Esophagus muscularis mucosa (tissue), 4 donors: Measurements from ENCODE around the gene MSI2. TPM values are rescaled to one million over a fixed set of nuclear protein-coding genes. Genes with fewer than 3 reads are reported as not detected.

Experiments used
- DNase-seq: peaks from one replicate; pipeline ENCODE4 v3.0.0-alpha.2; 2017; ENCODE audit errors: extremely low spot score
- H3K27ac ChIP-seq, 4 donors: fragments of 200-600 bp; sonication (generic); replicated peaks in 1 of 4; 1 replicate in 3 of 4; 2 replicates in 1 of 4; pipeline ENCODE4 v1.5.1; 2016 to 2019; ENCODE audit warnings: mild to moderate bottlenecking in 1 of 4
- H3K27me3 ChIP-seq, 4 donors: fragments of 200-600 bp; sonication (generic); one replicate each; pipeline versions ENCODE4 v1.5.1 to v1.6.0; 2016 to 2019
- H3K36me3 ChIP-seq, 4 donors: fragments of 200-600 bp; sonication (generic); one replicate each; pipeline ENCODE4 v1.5.1; 2016 to 2019
- H3K4me1 ChIP-seq, 4 donors: fragments of 200-600 bp; sonication (generic); one replicate each; pipeline ENCODE4 v1.5.1; 2016 to 2019
- H3K4me3 ChIP-seq, 4 donors: fragments of 200-600 bp; sonication (generic); 1 replicate in 2 of 4; 2 replicates in 2 of 4; pipeline ENCODE4 v1.5.1; 2016 to 2019; ENCODE audit warnings: mild to moderate bottlenecking in 4 of 4, moderate library complexity in 1 of 4
- H3K9me3 ChIP-seq, 4 donors: fragments of 200-600 bp; sonication (generic); 1 replicate in 3 of 4; 2 replicates in 1 of 4; pipeline ENCODE4 v1.5.1; 2016 to 2019
- EP300 ChIP-seq: sonication (generic); formaldehyde crosslinking; IDR thresholded peaks from one replicate; pipeline ENCODE4 v1.6.1; 2017; ENCODE audit warnings: antibody characterized with exemption
- POLR2A ChIP-seq: fragments of 450-650 bp; IDR thresholded peaks from one replicate; pipeline ENCODE4 v1.6.1; 2017; ENCODE audit warnings: antibody characterized with exemption, moderate library complexity, mild to moderate bottlenecking, low read depth
- POLR2AphosphoS5 ChIP-seq, 2 donors: sonication (generic); formaldehyde crosslinking; IDR thresholded peaks; one replicate each; pipeline ENCODE4 v1.6.1; 2017; ENCODE audit warnings: antibody characterized with exemption in 2 of 2
- WGBS: methylation state at CpG from one replicate; pipeline ENCODE4 v1.1.5; 2018; 5-methylcytosine and 5-hydroxymethylcytosine counted together
- intact Hi-C: fragments of 100-400 bp; cut with DNase I; formaldehyde crosslinking; loops from one replicate; pipeline ENCODE4 v1.15.1; 2023
- total RNA-seq, 4 donors: library from RNA; depleted of rRNA; stranded (reverse); fragments of >200 nt; gene quantifications; one replicate each; pipeline versions ENCODE4 v1.1.0 to v1.2.1, GENCODE V29; 2016
- TF ChIP-seq, protein P1 (sequence below), 3 experiments: fragments of 200-600 bp in 2 of 3; fragments of 450-650 bp in 1 of 3; sonication (generic) in 2 of 3; IDR thresholded peaks; one replicate each; pipeline ENCODE4 v1.5.1; 2017 to 2019; ENCODE audit warnings: antibody characterized with exemption in 3 of 3, mild to moderate bottlenecking in 2 of 3, moderate library complexity in 1 of 3

Gene MSI2
- total RNA-seq, 4 donors from 2014 or later = 28.8 to 39.0 (median 29.6) TPM

DNA sequence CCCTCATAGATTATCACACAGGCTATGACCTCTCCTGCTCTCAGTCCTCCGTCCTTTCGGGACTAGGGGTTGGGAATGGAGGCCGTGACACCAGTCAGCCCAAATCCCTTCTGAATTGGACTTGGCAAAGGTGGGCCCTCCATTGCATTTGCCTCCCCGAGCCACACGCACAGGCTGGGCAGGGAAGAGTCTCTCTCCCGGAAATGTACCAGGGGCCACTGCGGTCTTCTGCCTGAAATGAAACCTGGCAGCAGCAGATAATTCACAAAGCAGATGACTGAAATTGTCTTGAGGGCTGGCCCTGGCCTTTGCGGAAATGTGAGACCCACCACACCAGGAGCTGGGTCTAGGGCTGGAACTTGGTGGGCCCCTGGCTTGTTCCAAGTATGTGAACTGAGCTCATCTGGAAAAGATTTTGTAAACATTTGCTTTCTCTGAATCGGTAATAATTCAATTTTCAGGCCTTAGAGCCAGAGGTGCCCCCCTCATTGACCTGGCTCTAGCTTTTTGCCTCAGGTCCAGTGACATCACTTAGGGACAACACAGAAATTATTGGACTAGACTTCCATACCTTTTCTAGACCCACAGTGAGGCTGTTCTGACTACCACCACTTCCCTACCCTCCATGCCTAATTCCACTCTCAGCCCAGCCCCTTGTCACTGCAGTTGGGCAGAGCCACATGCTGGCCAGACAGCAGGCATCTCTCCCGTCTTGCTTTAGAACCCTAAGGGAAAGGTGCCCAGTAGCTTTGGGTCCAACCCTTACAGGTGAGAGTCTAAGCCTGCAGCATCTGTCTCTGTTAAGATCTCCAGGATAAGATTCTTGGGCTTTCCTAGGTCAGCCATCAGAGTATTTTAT, 413.6 kb downstream of the MSI2 start:
- Histone ChIP-seq H3K27ac (no peak overlapping the region), H3K27me3 (no peaks in the 10 kb centered on the region), H3K36me3 (peaks cover 0 to 2% (median 1%) of the 10 kb centered on the region in 4 donors), H3K4me3 (no peak overlapping the region), H3K4me1 (peaks cover 9 to 46% (median 40%) of the 10 kb centered on the region in 4 donors), H3K9me3 (no peaks in the 10 kb centered on the region)
- TF ChIP-seq, protein P1, sequence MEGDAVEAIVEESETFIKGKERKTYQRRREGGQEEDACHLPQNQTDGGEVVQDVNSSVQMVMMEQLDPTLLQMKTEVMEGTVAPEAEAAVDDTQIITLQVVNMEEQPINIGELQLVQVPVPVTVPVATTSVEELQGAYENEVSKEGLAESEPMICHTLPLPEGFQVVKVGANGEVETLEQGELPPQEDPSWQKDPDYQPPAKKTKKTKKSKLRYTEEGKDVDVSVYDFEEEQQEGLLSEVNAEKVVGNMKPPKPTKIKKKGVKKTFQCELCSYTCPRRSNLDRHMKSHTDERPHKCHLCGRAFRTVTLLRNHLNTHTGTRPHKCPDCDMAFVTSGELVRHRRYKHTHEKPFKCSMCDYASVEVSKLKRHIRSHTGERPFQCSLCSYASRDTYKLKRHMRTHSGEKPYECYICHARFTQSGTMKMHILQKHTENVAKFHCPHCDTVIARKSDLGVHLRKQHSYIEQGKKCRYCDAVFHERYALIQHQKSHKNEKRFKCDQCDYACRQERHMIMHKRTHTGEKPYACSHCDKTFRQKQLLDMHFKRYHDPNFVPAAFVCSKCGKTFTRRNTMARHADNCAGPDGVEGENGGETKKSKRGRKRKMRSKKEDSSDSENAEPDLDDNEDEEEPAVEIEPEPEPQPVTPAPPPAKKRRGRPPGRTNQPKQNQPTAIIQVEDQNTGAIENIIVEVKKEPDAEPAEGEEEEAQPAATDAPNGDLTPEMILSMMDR (IDR thresholded peaks at IDR 0.05) = no peak
- TF ChIP-seq EP300 = no peak
- TF ChIP-seq POLR2AphosphoS5 (IDR thresholded peaks at IDR 0.05) = no peak
- TF ChIP-seq POLR2A = no peak
- peak; percentile 83 for DNase-seq
- 87% methylated on average over 10 of the region's 10 CpGs for WGBS
- intact Hi-C loops = loop anchor here (5.0 to 10.0 kb wide), 4 partner anchors 73 to 535 kb away; partner anchors contain the start of gene SRSF1

DNA sequence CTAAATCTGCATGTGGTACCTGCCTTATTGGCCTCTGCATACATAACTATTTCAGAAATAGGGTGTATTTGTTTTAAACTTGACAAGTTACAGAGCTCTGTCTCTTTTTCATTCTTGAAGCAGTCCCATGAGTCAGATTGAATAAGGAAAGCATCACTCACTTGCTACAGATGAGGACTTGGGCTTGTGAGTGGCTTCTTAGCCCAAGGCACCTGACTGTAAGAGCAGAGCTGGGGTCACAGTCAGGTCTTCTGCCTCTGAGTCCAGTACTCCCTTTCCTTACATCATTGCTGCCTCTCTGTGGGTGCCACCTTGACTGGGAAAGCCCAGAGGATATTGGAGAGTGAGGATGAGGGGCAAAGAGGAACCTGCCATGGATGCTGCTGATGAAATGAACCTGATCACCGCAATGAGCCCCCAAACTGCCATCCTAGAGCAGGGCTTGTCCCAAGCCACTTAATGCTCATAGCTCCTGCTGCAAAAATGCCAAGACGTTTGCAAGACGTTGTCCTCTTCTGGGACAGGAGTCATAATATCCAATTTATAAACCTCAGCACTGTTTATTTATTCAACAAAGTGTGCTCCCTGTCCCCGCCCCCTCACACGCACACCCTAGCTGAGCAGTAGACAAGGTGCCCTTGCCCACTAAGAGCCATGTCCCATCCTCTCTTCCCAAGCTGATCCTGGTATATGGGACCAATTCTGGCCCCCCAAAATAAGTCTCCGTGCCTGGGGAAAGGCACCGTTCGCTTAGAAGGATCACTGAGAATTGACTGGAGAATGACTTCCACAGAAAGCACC, 414.6 kb downstream of the MSI2 start:
- H3K4me3 ChIP-seq = no peak overlapping the region
- peak; percentile 75 for DNase-seq
- H3K4me1 ChIP-seq = peaks cover 3 to 37% (median 30%) of the 10 kb centered on the region in 4 donors
- no peaks in the 10 kb centered on the region for H3K9me3 ChIP-seq
- H3K27ac ChIP-seq = no peak overlapping the region
- intact Hi-C loops = loop anchor here (5.0 to 10.0 kb wide), 2 partner anchors 74 to 536 kb away; no protein-coding TSS in a partner anchor
- peaks cover 0 to 13% (median 12%) of the 10 kb centered on the region in 4 donors for H3K36me3 ChIP-seq
- 79% methylated on average over 7 of the region's 8 CpGs for WGBS
- no peaks in the 10 kb centered on the region for H3K27me3 ChIP-seq
- TF ChIP-seq POLR2AphosphoS5 (IDR thresholded peaks at IDR 0.05) = no peak
- TF ChIP-seq, protein P1 (IDR thresholded peaks at IDR 0.05) = no peak
- TF ChIP-seq EP300 = no peak
- TF ChIP-seq POLR2A = no peak

DNA sequence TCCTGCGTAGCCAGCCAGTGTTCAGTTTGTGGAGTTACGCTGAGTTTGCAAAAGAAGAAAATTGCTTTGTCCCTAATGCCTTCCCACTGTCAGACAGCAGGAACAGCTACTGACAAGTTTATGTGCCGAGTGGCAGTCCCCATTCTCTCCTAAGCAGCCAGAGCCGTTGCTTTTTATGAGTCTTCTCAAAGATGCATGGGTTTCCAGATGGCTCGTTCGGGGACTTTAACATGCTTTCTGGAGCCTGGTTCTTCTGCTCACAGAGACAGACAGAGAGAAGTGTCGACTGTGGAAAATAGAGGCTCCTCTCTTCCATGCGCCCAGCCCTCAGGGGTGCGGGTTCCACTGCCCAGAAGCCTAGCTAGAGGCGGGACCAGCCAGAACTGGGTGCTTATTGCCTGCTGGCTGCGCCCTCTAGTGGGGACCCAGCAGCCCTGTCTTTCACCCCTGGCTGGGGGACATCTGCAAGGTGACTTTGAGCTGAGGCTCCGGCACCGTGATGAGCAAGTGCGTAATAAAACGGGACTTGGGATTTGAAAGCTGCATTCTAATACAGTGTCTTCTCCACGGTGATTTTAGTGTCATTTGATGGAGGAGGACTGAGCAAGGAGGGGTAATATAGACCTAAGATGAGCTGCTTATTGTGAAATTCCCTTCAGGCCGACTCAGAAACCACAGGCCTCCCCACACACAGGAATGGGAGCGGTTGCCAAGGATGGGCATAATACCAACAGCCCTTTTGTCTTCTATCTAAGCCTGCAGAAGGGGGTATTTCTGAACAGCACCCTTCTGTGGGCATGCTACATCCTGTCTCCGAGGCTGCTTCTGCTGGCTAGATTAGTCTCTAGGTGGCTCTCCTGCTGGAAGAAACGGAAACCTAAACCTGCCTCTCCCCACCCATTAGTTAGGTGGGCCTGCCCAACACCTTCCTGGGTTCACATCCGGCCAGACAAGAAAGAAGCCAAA, 415.6 kb downstream of the MSI2 start:
- H3K27me3 ChIP-seq = no peaks in the 10 kb centered on the region
- DNase-seq = peak; percentile 92
- no peak overlapping the region for H3K27ac ChIP-seq
- no peak overlapping the region for H3K4me3 ChIP-seq
- peaks cover 3 to 29% (median 21%) of the 10 kb centered on the region in 4 donors for H3K4me1 ChIP-seq
- no peak for TF ChIP-seq EP300
- TF ChIP-seq, protein P1 (IDR thresholded peaks at IDR 0.05) = peak; percentile 87 to 92 (median 88)
- no peak for TF ChIP-seq POLR2AphosphoS5 (IDR thresholded peaks at IDR 0.05)
- TF ChIP-seq POLR2A = no peak
- WGBS = 87% methylated on average over 10 of the region's 21 CpGs
- H3K36me3 ChIP-seq = peaks cover 0 to 18% (median 13%) of the 10 kb centered on the region in 4 donors
- no peaks in the 10 kb centered on the region for H3K9me3 ChIP-seq
- intact Hi-C loops = loop anchor here (5.0 to 10.0 kb wide), 2 partner anchors 75 to 537 kb away; no protein-coding TSS in a partner anchor

DNA sequence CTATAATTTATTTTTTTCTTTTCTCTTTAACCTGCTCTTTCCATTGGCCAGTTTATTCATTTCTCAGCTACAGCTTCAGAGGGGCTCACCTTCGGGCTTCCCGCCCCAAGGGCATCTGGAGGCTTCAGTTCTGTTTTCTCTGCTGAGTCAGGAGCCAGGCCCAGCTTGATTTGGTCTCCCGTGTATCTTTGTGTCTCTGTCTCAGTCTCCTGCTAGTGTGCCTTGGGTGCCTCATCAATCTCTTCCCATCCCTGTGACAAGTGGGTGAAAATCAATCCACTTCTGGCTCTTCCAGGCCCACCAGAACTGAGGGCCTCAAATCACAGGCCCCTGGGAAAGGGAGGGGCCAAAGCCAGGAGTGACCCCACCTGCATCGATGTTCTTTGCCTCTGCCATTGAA, 416.6 kb downstream of the MSI2 start:
- H3K4me1 ChIP-seq = peaks cover 3 to 19% (median 13%) of the 10 kb centered on the region in 4 donors
- intact Hi-C loops = loop anchor here (5.0 to 10.0 kb wide), 2 partner anchors 76 to 538 kb away; no protein-coding TSS in a partner anchor
- peaks cover 0 to 23% (median 13%) of the 10 kb centered on the region in 4 donors for H3K36me3 ChIP-seq
- peak; percentile 42 for DNase-seq
- no peak overlapping the region for H3K4me3 ChIP-seq
- TF ChIP-seq, protein P1 (IDR thresholded peaks at IDR 0.05) = no peak
- no peak for TF ChIP-seq POLR2A
- no peak for TF ChIP-seq POLR2AphosphoS5 (IDR thresholded peaks at IDR 0.05)
- no peak for TF ChIP-seq EP300
- H3K9me3 ChIP-seq = no peaks in the 10 kb centered on the region
- H3K27ac ChIP-seq = no peak overlapping the region
- no peaks in the 10 kb centered on the region for H3K27me3 ChIP-seq
- 98% methylated on average over 4 of the region's 4 CpGs for WGBS
